Kidney epithelial cell (primary cell): Measurements from ENCODE around the gene CNIH3. TPM values are rescaled to one million over a fixed set of nuclear protein-coding genes. Genes with fewer than 3 reads are reported as not detected.

Experiments
- DNase-seq: peaks from one replicate; pipeline ENCODE4 v3.0.0-alpha.2; 2010; ENCODE audit warnings: low read depth
- H3K27me3 ChIP-seq: 2 replicates; pipeline ENCODE4 v1.6.0; 2011; ENCODE audit warnings: low read length; ENCODE audit not compliant: control insufficient read depth, insufficient read depth
- H3K36me3 ChIP-seq: 2 replicates; pipeline ENCODE4 v1.5.1; 2011; ENCODE audit warnings: low read length; ENCODE audit not compliant: control insufficient read depth, insufficient read depth
- H3K4me3 ChIP-seq: 2 replicates; pipeline ENCODE4 v1.5.1; 2011; ENCODE audit warnings: low read depth, mild to moderate bottlenecking, control low read depth, low read length
- CTCF ChIP-seq: IDR thresholded peaks from 2 replicates; pipeline ENCODE4 v1.5.1; 2011; ENCODE audit warnings: mild to moderate bottlenecking, moderate library complexity, low read length, control low read depth, inconsistent platforms; ENCODE audit not compliant: insufficient read depth, poor library complexity, severe bottlenecking
- total RNA-seq: library from RNA; depleted of rRNA; stranded (reverse); fragments of >200 nt; gene quantifications from 2 replicates; pipeline ENCODE4 v1.2.3, GENCODE V29; 2015

The CNIH3 gene
- total RNA-seq, 1 donor from 2014 or later: 4.2 TPM

GRCh38 chr1:224635356-224635755, 19.2 kb downstream of the CNIH3 start:
- Histone ChIP-seq H3K4me3 (no peak overlapping the region), H3K27me3 (no peaks in the 10 kb centered on the region), H3K36me3 (no peaks in the 10 kb centered on the region)
- no peak for TF ChIP-seq CTCF
- DNase-seq: no peak

GRCh38 chr1:224637515-224637914, 21.4 kb downstream of the CNIH3 start:
- no peak for TF ChIP-seq CTCF
- no peaks in the 10 kb centered on the region for H3K27me3 ChIP-seq
- no peak for DNase-seq
- H3K36me3 ChIP-seq: no peaks in the 10 kb centered on the region
- no peak overlapping the region for H3K4me3 ChIP-seq

- no peaks in the 10 kb centered on the region for H3K36me3 ChIP-seq
- TF ChIP-seq CTCF: no peak
- DNase-seq: no peak
- H3K27me3 ChIP-seq: no peaks in the 10 kb centered on the region
- H3K4me3 ChIP-seq: no peak overlapping the region
Observed at GRCh38 chr1:224637936-224638335, 21.8 kb downstream of the CNIH3 start.

GRCh38 chr1:224639426-224639975, 23.4 kb downstream of the CNIH3 start:
- DNase-seq: no peak
- H3K27me3 ChIP-seq: no peaks in the 10 kb centered on the region

GRCh38 chr1:224640018-224640417, 23.9 kb downstream of the CNIH3 start:
- Histone ChIP-seq H3K4me3 (no peak overlapping the region), H3K36me3 (no peaks in the 10 kb centered on the region), H3K27me3 (no peaks in the 10 kb centered on the region)
- no peak for TF ChIP-seq CTCF
- DNase-seq: no peak

More at GRCh38 chr1:224639426-224639975, 23.4 kb downstream of the CNIH3 start:
- TF ChIP-seq CTCF: no peak
- Histone ChIP-seq H3K4me3 (no peak overlapping the region), H3K36me3 (no peaks in the 10 kb centered on the region)

- Histone ChIP-seq H3K27me3 (no peaks in the 10 kb centered on the region), H3K4me3 (no peak overlapping the region), H3K36me3 (no peaks in the 10 kb centered on the region)
- TF ChIP-seq CTCF: no peak
- no peak for DNase-seq
Observed at GRCh38 chr1:224640587-224640986, 24.5 kb downstream of the CNIH3 start.
